ENCODE data around the gene HABP2.

HABP2 gene

GRCh38 chr10:113609704-113610108 is 56.9 kb downstream of the HABP2 start:
- DNase-seq, result no peak

DNA sequence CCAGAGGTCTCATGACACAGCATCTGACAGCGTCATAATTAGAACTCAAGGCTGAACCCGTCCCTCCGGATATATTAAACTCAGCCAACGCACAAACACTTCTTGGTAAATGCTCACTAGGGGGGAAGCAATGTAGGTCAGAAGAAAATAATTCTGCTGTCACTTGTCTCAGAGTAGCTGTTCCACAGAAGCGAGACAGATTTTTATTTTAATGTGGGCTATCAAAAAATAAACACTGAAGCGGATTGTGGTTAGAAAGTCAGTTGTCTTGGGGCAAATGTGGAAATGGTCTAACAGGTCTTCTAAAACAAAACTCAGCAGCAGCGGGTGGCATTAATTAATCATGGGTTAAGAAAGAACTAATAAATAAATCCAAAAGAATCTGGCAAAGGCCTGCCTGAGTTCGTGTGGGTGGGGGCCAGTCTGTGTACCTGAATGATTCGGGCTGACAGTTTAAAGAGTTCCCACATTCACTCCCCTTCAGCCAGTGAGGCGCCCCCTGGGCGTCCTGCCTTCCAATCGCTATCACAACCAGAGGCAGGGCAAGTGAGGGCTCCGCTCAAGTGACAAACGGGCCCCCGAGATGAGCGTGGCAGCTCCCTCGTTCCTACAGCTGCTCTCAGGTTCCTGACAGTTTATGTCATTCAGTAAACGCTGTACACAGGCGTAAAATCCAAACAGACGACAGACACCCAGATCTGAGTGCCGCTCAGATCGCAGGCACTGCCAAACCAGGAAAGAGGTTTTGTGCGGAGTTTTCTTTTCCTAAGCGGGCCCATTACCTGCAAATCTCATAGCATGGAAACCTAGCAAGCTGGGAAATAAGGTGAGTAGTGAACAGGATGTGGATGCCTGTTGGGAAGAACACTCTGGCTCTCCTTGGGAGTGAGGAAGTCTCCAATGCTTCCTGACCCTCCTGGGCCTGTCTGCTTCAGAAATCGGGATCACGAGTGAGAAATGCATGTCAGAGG is 58.1 kb downstream of the HABP2 start:
- no peak for DNase-seq

GRCh38 chr10:113612154-113612553 is 59.3 kb downstream of the HABP2 start:
- no peak for DNase-seq

- no peak for DNase-seq
Measured at GRCh38 chr10:113613427-113613826, 60.6 kb downstream of the HABP2 start.

DNA sequence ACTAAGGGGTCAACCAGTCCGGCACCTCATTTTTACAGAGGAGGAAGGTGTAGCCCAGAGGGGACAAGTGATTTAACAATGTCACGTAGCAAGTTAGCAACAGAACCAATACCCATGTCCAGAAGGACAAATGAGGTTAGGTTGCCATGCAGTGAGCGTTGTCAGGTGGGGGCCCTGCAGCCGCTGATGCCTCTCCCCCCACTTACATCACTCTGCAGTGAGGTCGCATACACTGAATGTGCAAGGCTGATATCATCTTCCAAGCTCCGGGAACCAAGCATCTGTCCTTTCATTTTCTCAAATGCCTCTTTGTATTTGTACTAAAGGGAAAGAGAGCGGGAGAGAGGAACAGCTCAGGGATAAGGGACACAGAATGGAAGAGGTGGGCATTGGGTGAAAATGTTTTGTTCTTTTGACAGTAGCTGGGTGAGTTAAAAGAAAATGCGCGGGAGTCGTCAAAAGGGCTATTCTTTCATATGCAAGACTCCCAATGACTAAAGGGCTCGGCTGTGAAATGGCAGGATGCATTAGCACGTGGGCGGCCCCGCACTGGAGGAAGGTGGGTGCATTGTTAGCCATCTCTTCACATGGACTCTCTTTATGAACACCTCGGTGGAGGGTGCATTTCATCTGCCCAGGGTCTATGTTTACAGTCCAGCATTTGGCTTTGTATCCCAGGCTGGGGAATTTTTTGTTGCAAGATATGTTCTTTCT is 61.3 kb downstream of the HABP2 start:
- no peak for DNase-seq

GRCh38 chr10:113616244-113617074 is 63.6 kb downstream of the HABP2 start:
- DNase-seq, result no peak

GRCh38 chr10:113617086-113617485 is 64.2 kb downstream of the HABP2 start:
- no peak for DNase-seq

GRCh38 chr10:113618338-113618737 is 65.5 kb downstream of the HABP2 start:
- DNase-seq, result no peak

- no peak for DNase-seq
Measured at GRCh38 chr10:113619401-113619800, 66.5 kb downstream of the HABP2 start.

DNA sequence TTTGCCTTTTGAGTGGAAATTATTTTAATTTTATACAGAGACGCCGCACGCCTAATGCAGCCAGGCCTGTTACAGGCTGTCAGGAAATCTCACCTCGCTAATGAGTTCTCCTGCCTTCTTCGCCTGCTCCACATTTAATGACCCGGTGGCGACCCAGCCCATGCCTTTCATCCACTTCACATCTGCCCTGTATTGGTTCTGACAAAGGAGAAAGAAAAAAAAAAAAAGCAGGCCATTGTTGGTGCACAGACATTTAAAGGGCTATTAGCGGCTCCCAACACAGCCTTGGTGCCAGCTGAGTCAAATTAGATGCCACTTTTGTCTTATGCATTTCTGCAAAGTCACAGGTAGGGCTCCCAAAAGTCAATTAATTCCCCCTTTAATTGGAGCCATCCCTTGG is 67.7 kb downstream of the HABP2 start:
- no peak for DNase-seq

DNA sequence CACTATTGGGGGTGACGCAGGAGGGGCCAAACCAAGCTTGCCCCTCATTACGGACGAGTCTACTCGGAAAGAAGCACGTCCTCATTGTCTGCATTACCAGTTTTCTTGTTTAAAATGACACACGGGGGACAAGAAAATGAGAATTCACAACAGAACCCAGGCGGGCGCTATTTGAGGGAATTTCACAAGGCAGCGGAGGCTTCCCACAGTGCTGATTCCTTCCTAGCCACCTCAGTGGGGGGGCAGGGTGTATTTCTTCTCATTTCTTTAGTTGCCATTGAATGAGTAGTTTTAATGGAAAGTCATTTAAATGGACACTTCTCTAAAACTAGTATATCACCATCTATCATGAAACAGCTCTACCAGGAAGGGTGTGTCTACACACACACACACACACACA is 68.1 kb downstream of the HABP2 start:
- no peak for DNase-seq

DNA sequence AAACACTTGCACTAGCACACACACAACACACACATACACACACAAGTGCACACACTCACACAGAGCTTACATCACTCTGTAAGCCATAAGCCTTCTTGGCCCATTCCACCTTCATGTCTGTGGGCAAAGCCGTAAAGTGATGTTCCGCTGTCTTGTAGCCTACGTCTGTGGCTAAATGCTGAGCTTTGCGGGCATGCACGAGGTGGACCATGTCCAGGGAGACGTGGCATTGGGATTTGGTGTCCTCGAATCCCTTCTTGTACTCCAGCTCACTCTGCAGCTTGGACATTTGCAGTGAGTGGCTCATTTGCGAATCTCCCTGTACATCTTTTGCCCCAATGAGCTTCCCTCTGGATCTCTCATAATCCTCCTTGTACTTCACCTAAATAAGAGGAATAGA is 68.9 kb downstream of the HABP2 start:
- no peak for DNase-seq

- no peak for DNase-seq
Measured at GRCh38 chr10:113622831-113623230, 70.0 kb downstream of the HABP2 start.

DNA sequence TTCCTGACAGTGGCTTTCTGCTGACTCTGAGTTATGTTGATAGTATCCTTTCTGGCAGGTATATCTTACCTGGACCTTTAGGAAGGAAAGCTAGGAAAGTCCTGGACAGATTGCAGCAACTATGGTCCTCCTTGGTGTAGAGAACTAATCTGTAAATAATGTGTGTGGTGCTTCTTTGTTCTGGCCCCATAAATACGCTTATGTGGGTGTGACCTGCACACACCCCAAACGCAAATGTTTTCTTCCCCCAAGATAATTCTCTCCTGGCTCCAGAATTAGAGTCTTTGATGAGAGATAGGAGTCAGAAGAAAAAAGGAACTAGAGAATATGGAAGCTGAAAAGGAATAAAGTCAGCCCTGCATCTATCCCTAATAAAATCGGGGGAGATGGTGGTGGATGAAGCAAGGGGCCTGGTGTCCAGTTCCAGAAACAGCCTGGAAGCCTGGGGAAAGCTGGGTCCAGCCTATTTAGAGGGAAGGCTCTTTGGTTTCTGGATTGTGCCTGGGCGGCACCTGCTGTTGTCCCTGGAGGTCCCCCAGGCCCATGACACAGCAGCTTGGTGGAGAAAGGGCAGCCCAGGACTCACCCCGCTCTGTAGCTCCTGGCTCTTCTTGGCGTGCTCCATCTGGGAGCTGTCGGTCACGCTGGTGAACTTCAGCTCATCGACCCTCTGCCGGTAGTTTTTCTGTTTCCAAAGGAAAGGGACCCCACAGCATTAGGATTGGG is 72.8 kb downstream of the HABP2 start:
- no peak for DNase-seq

DNA sequence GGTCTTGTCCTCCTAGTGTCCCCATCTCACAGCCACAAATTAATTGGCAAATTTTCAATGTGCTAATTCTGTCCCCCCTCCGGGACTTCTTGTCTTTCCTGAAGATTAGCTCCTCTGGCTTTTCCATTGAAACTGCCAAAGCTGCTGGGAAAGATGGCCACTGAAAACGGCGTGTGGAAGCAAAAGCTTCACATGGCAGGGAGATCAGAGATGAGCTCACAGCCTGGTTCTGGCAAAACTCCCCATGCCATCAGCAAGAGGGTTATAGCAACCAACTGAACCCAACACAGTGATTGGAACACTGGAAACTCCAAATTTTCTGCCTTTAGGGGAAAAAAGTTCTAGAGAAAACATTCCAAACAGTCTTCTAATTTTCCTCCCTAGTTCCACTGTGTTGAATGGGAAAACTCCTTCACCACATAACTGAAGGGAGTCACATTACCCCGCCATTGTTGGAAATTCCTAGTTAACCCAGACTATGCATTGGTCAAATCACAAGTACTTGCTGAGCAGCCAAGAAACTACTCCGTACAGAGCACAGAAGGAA is 74.0 kb downstream of the HABP2 start:
- no peak for DNase-seq

DNA sequence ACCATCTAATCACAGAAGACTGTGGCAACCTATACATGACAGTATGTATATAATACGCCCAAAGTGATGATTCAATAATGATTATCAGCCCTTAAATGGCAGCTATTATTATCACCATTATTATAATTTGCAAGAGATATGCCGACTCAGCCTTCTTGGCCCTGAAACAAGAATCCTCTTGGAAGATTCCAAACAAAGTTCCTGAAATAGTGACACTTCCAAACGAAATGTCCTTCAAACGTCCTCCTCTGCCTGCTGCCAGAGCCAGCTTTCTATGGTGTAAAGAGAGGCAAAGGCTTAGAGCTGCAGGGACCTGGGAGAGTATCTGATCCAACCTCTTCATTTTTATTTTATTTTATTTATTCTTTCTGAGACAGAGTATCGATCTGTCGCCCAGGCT is 75.0 kb downstream of the HABP2 start:
- no peak for DNase-seq

GRCh38 chr10:113628607-113629153 is 75.8 kb downstream of the HABP2 start:
- DNase-seq, result no peak

GRCh38 chr10:113630929-113631533 is 78.2 kb downstream of the HABP2 start:
- DNase-seq, result no peak

DNA sequence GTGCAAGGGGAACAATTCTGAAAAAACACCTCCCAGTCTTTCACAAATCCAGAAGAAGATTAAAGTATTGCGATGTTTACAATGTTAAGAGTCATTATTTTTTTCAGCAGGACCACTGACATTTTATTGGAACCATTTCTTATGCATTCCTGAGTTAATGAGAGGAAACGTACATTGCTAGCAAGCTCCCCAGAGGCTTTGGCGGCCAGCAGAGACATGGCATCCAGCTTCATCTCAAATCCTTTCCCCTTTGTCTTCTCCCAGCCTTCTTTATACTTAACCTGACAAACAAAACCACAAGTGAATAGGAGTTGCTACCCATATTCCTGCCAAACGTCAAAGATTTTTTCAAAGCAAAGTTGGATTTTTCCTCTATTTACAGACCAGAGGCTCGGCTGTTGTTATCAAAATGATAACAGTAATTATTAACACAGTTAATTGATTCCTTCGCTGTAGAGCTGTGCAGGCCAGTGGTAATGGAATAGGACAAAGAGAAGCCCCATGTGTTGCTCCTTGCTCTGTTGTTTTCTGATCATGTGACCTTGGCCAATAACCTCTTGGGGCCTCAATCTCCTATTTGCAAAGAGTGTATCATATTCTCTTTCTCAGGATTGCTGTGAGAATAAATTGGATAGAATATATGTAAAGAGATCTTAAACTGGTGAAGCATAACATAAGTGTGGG is 79.0 kb downstream of the HABP2 start:
- DNase-seq, result no peak
